HFF-Myc (cell line): ENCODE measurements around the gene AOAH.

Experiments
- DNase-seq: peaks from one replicate; pipeline ENCODE4 v3.0.0-alpha.2; 2011; ENCODE audit warnings: low read depth; ENCODE audit errors: extremely low read depth
- H3K4me3 ChIP-seq: replicated peaks from 2 replicates; pipeline ENCODE4 v1.5.1; 2011; ENCODE audit warnings: low read depth, mild to moderate bottlenecking, control low read depth, low read length
- CTCF ChIP-seq: IDR thresholded peaks from 2 replicates; pipeline ENCODE4 v1.5.1; 2012; ENCODE audit warnings: mild to moderate bottlenecking, low read depth, low read length, control low read depth; ENCODE audit errors: missing control alignments

AOAH gene

GRCh38 chr7:36673703-36674102 lies 50.6 kb downstream of the AOAH start:
- no peak for DNase-seq
- no peak for TF ChIP-seq CTCF

DNA sequence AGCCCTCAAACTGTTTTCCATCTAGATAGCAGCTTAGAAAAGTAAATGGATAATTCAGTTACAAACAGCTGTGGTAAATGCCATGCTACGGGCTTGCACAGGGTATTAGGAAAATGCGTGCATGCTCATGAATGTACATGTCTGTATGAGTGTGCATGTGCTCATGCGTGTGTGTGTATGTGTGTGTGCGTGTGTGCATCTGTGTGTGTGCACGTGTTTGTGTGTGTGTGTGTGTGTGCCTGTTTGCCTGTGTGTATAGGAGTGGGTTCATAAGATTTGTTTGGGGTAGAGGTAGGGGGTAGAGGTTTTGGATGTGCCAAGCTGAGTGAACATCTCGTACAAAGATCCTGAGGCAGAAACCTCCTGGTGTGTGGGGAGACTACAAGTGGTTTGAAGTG lies 52.9 kb downstream of the AOAH start:
- no peak for TF ChIP-seq CTCF

More at GRCh38 chr7:36673703-36674102, 50.6 kb downstream of the AOAH start:
- H3K4me3 ChIP-seq = no peak overlapping the region

GRCh38 chr7:36670585-36671431 lies 53.5 kb downstream of the AOAH start:
- no peak for DNase-seq
- TF ChIP-seq CTCF = peak; percentile 94
- H3K4me3 ChIP-seq = no peak overlapping the region

More for the DNA sequence above, 52.9 kb downstream of the AOAH start:
- DNase-seq = no peak
- no peak overlapping the region for H3K4me3 ChIP-seq

DNA sequence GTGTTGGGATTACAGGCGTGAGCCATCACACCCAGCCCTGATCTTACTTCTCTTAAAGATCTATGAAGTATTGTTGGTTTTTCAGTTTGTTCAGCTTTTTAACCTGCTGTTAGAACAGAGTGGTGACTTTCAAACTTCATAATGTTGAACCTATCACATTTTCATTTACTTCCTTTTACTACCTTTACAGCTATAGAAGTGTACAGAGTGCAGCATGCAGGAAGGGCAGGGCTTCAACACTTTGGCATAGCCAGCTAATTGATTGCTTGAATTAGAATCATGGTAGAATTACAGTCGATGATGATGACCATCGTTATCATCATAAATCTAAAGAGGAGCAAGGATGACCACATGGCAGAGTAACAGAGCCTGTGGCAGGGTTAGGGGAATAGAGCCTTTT lies 55.5 kb downstream of the AOAH start:
- DNase-seq = no peak
- H3K4me3 ChIP-seq = no peak overlapping the region
- TF ChIP-seq CTCF = no peak

DNA sequence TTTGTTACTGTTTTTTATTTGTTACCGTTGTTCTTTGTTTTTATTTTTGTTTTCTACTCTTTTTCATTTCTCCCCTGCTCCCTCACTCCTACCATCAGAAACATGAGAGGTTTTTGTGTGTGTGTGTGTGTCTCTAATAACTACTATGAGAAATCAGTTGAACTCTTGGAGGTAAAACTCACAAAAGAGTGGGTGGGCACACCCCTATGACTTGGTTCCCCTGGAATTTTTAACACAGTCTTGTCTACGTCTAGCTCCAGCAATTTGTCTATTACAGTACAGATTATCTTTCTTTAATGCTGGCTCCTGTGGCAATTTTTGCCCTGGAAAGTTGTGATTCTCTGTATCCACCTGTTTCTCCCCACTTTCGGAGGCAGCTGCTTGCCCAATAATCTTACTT lies 56.2 kb downstream of the AOAH start:
- no peak overlapping the region for H3K4me3 ChIP-seq
- TF ChIP-seq CTCF = no peak
- DNase-seq = no peak

GRCh38 chr7:36667007-36667745 lies 57.1 kb downstream of the AOAH start:
- TF ChIP-seq CTCF = no peak
- H3K4me3 ChIP-seq = no peak overlapping the region
- DNase-seq = no peak
